ENCODE data around the gene DCAF11.

Gene DCAF11

GRCh38 chr14:24139272-24139934 lies 24.8 kb downstream of the DCAF11 start:
- DNase-seq (ENCODE audit: low read depth in 2 of 2), result no peak

- peak; percentile 99 to 100 for DNase-seq (ENCODE audit: low read depth in 2 of 2)
Measured at GRCh38 chr14:24141097-24141880, 26.7 kb downstream of the DCAF11 start, which contains the start of gene EMC9. Gene EMC9, minus strand, starts transcription at chr14:24141591. Its CDS starts 287 bp downstream, at chr14:24141304.

- no peak for DNase-seq (ENCODE audit: low read depth in 2 of 2)
Measured at GRCh38 chr14:24143511-24143910, 28.9 kb downstream of the DCAF11 start.

- no peak for DNase-seq (ENCODE audit: low read depth in 2 of 2)
Measured at GRCh38 chr14:24144451-24144850, 29.9 kb downstream of the DCAF11 start.

- no peak for DNase-seq (ENCODE audit: low read depth in 2 of 2)
Measured at GRCh38 chr14:24145219-24145618, 30.6 kb downstream of the DCAF11 start.

GRCh38 chr14:24145690-24146452 lies 31.3 kb downstream of the DCAF11 start:
- DNase-seq (ENCODE audit: low read depth in 2 of 2), result no peak

GRCh38 chr14:24146453-24146977 lies 31.9 kb downstream of the DCAF11 start, which contains the start of gene PSME2:
Gene PSME2, minus strand, starts transcription at chr14:24146610. Its CDS starts 29 bp downstream, at chr14:24146581.
- DNase-seq (ENCODE audit: low read depth in 2 of 2), result peak; percentile 78 to 93

GRCh38 chr14:24146978-24147760 lies 32.6 kb downstream of the DCAF11 start, which contains the start of gene RNF31:
Gene RNF31, plus strand, starts transcription at chr14:24147498. Its CDS starts 201 bp downstream, at chr14:24147699.
- peak; percentile 93 to 99 for DNase-seq (ENCODE audit: low read depth in 2 of 2)

- no peak for DNase-seq (ENCODE audit: low read depth in 2 of 2)
Measured at GRCh38 chr14:24147761-24148428, 33.3 kb downstream of the DCAF11 start.

- no peak for DNase-seq (ENCODE audit: low read depth in 2 of 2)
Measured at GRCh38 chr14:24149302-24149969, 34.9 kb downstream of the DCAF11 start.

GRCh38 chr14:24150061-24150460 lies 35.5 kb downstream of the DCAF11 start:
- no peak for DNase-seq (ENCODE audit: low read depth in 2 of 2)

- no peak for DNase-seq (ENCODE audit: low read depth in 2 of 2)
Measured at GRCh38 chr14:24150567-24150966, 36.0 kb downstream of the DCAF11 start.

- no peak for DNase-seq (ENCODE audit: low read depth in 2 of 2)
Measured at GRCh38 chr14:24150993-24151392, 36.4 kb downstream of the DCAF11 start.

- DNase-seq (ENCODE audit: low read depth in 2 of 2), result no peak
Measured at GRCh38 chr14:24151404-24152080, 37.0 kb downstream of the DCAF11 start.

GRCh38 chr14:24155100-24155499 lies 40.5 kb downstream of the DCAF11 start:
- no peak for DNase-seq (ENCODE audit: low read depth in 2 of 2)

GRCh38 chr14:24156840-24157239 lies 42.3 kb downstream of the DCAF11 start:
- DNase-seq (ENCODE audit: low read depth in 2 of 2), result no peak

- no peak for DNase-seq (ENCODE audit: low read depth in 2 of 2)
Measured at GRCh38 chr14:24157331-24157730, 42.8 kb downstream of the DCAF11 start.

GRCh38 chr14:24159777-24160498 lies 45.4 kb downstream of the DCAF11 start:
- DNase-seq (ENCODE audit: low read depth in 2 of 2), result no peak

- no peak for DNase-seq (ENCODE audit: low read depth in 2 of 2)
Measured at GRCh38 chr14:24160499-24160849, 45.9 kb downstream of the DCAF11 start.

Data from stimulated activated CD4-positive, alpha-beta T cell treated with anti-CD3 and anti-CD28 coated beads, Interleukin-12 subunit alpha, Interleukin-12 subunit beta, amount 100 ng/mL, for 24 hours (primary cell).